Measurements from ENCODE around the gene CCDC71L. TPM values are rescaled to one million over a fixed set of nuclear protein-coding genes. Genes with fewer than 3 reads are reported as not detected.

The CCDC71L gene
- total RNA-seq, 3 donors from 2014 or later: 40.6 to 51.9 (median 42.7) TPM

DNA sequence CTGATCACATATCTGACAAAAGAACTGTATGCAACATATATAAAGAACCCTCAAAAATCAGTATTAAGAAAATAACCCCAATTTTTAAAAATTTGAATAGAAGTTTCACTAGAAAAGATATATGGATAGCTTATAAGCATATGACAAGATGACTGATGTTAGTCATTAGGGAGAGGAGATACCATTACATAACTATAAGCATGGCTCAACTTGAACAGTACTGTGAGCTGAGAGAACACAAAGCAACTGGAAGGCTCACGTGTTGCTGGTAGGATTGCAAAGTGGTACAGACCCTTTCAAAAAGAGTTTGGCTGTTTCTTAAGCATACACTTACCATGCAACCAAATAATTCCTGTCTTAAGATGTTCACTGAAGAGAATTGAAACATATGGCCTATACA, 14.7 kb downstream of the CCDC71L start:
- DNase-seq (no peak), ATAC-seq (no peak)
- H3K27me3 Mint-ChIP-seq (ENCODE audit: low read depth): peaks cover 14% of the 10 kb centered on the region
- H3K4me1 Mint-ChIP-seq (ENCODE audit: low read depth): no peaks in the 10 kb centered on the region
- no peaks in the 10 kb centered on the region for H3K36me3 Mint-ChIP-seq (ENCODE audit: insufficient read depth)
- H3K9me3 Mint-ChIP-seq: no peaks in the 10 kb centered on the region
- no peak overlapping the region for H3K4me3 Mint-ChIP-seq

DNA sequence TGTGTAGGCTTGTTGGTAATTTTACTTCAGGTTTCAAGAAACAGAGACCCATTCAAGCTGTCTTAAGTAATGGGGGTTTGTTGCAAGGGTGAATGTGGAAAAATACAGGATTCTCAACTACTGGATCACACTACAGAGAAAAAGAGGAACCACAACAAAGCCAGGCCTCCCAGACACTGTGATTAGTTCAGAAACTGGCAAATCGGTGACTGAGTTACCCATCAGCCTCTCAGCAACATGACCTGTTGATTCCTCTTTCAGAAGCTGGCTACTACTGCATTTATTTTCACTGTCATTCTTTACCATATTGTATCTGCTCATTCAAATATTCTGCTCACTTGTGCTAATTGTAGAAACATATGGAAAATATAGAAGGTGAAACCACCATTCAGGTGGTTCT, 16.0 kb downstream of the CCDC71L start:
- ATAC-seq (no peak), DNase-seq (no peak)
- no peaks in the 10 kb centered on the region for H3K36me3 Mint-ChIP-seq (ENCODE audit: insufficient read depth)

GRCh38 chr7:106643216-106644000, 17.6 kb downstream of the CCDC71L start:
- DNase-seq: no peak
- Mint-ChIP-seq H3K4me1 (ENCODE audit: low read depth) (no peaks in the 10 kb centered on the region), H3K4me3 (no peak overlapping the region), H3K36me3 (ENCODE audit: insufficient read depth) (no peaks in the 10 kb centered on the region), H3K27me3 (ENCODE audit: low read depth) (peaks cover 5% of the 10 kb centered on the region), H3K9me3 (no peaks in the 10 kb centered on the region)
- ATAC-seq: no peak

More for the DNA sequence above, 16.0 kb downstream of the CCDC71L start:
- Mint-ChIP-seq H3K4me1 (ENCODE audit: low read depth) (no peaks in the 10 kb centered on the region), H3K4me3 (no peak overlapping the region), H3K9me3 (no peaks in the 10 kb centered on the region), H3K27me3 (ENCODE audit: low read depth) (peaks cover 7% of the 10 kb centered on the region)

- ATAC-seq: no peak
- DNase-seq: no peak
- peaks cover 5% of the 10 kb centered on the region for H3K27me3 Mint-ChIP-seq (ENCODE audit: low read depth)
- no peak overlapping the region for H3K4me3 Mint-ChIP-seq
- H3K9me3 Mint-ChIP-seq: no peaks in the 10 kb centered on the region
- no peaks in the 10 kb centered on the region for H3K4me1 Mint-ChIP-seq (ENCODE audit: low read depth)
- H3K36me3 Mint-ChIP-seq (ENCODE audit: insufficient read depth): no peaks in the 10 kb centered on the region
These were observed 19.5 kb downstream of the CCDC71L start for GRCh38 chr7:106641416-106641815.

DNA sequence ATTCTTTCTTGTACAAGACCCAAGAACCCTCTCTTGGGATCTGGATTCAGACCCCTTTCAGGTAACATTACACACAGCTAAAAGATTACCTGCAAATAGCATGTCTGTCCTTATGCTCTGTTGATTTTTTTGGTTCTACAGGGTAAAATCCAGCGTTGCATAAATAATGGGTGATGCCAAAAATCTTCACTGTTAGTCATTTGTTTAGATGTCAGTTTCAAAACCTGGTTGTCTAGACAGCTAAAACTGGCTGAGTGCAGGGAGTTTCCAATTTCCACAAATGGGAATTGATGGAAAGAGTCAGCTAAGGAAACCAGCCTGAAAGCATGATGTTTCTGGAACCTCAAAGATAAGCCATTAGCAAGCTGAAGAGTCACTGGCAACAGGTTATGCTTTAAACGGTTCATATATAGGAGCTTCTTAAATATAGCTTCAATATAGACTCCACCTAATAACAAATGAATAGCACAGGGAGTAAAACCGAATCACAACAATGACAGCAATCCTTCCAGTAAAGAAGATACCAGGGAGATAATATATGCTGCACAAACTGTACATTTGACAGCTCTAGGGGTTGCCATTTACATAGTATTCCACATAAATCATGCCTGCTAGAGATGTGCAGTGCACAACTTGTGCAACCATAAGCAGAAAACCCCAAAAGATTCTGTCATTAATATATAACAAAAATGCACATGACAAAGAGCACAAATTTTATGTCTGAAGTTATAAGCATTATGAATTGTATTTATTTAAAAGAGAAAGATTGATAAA, 20.4 kb downstream of the CCDC71L start:
- ATAC-seq (no peak), DNase-seq (no peak)
- Mint-ChIP-seq H3K9me3 (no peaks in the 10 kb centered on the region), H3K36me3 (ENCODE audit: insufficient read depth) (no peaks in the 10 kb centered on the region), H3K4me1 (ENCODE audit: low read depth) (no peaks in the 10 kb centered on the region), H3K27me3 (ENCODE audit: low read depth) (peaks cover 6% of the 10 kb centered on the region), H3K4me3 (no peak overlapping the region)

GRCh38 chr7:106639476-106640334, 21.3 kb downstream of the CCDC71L start:
- no peak for DNase-seq
- no peak for ATAC-seq

DNA sequence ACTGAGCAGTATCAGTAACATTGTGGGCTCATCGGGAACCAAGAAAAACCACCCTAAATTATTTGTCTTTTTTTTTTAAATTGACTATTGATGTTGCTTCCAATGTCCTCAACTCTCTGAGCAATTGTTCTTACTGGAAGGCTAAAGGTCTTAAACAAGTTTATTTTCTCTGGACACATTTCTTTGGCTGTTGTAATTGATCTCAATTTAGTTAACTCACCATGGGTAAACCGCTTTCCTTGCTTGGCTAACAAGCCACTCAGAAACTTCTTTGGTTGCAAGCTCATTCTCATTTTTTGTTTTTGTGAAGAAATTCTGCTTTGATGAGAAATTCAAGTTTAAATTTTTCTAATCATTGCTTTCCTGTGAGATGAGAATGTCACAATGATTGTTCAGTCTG, 25.5 kb downstream of the CCDC71L start:
- H3K4me1 Mint-ChIP-seq (ENCODE audit: low read depth): no peaks in the 10 kb centered on the region
- H3K4me3 Mint-ChIP-seq: no peak overlapping the region
- no peak for DNase-seq
- H3K9me3 Mint-ChIP-seq: no peaks in the 10 kb centered on the region
- peaks cover 7% of the 10 kb centered on the region for H3K27me3 Mint-ChIP-seq (ENCODE audit: low read depth)
- ATAC-seq: no peak
- no peaks in the 10 kb centered on the region for H3K36me3 Mint-ChIP-seq (ENCODE audit: insufficient read depth)

More at GRCh38 chr7:106639476-106640334, 21.3 kb downstream of the CCDC71L start:
- H3K36me3 Mint-ChIP-seq (ENCODE audit: insufficient read depth): no peaks in the 10 kb centered on the region
- H3K9me3 Mint-ChIP-seq: no peaks in the 10 kb centered on the region
- peaks cover 7% of the 10 kb centered on the region for H3K27me3 Mint-ChIP-seq (ENCODE audit: low read depth)
- H3K4me1 Mint-ChIP-seq (ENCODE audit: low read depth): no peaks in the 10 kb centered on the region
- H3K4me3 Mint-ChIP-seq: no peak overlapping the region

DNA sequence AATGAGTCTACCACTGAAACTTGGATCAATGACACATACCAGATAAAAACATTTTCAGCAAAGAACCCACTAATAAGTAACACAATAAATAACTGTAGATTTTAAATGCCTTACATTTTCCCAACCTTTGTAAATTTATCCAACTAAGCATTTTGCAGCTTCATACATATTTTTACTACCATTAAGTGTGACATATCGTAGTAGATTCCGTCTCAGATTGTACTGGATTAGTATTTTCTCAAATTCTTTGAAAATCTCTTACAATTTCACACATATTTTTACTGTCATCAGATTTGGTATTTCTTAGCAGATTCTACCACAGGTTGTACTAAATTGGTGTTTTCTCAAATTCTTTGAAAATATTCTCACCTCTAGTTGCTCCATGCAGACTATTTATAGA, 26.0 kb downstream of the CCDC71L start:
- DNase-seq (no peak), ATAC-seq (no peak)
- Mint-ChIP-seq H3K4me3 (no peak overlapping the region), H3K27me3 (ENCODE audit: low read depth) (peaks cover 7% of the 10 kb centered on the region), H3K36me3 (ENCODE audit: insufficient read depth) (no peaks in the 10 kb centered on the region), H3K9me3 (no peaks in the 10 kb centered on the region), H3K4me1 (ENCODE audit: low read depth) (no peaks in the 10 kb centered on the region)

DNA sequence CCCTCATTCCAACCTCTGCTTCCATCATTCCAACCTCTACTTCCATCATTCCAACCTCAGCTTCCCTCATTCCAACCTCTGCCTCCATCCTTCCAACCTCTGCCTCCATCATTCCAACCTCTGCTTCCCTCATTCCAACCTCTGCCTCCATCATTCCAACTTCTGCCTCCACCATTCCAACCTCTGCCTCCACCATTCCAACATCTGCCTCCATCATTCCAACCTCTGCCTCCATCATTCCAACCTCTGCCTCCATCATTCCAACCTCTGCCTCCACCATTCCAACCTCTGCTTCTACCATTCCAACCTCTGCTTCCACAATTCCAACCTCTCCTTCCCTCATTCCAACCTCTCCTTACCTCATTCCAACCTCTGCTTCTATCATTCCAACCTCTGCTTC, 30.3 kb downstream of the CCDC71L start:
- DNase-seq (no peak), ATAC-seq (no peak)
- peaks cover 5% of the 10 kb centered on the region for H3K27me3 Mint-ChIP-seq (ENCODE audit: low read depth)
- peaks cover 3% of the 10 kb centered on the region for H3K4me1 Mint-ChIP-seq (ENCODE audit: low read depth)
- H3K9me3 Mint-ChIP-seq: no peaks in the 10 kb centered on the region
- H3K36me3 Mint-ChIP-seq (ENCODE audit: insufficient read depth): no peaks in the 10 kb centered on the region
- H3K4me3 Mint-ChIP-seq: no peak overlapping the region

DNA sequence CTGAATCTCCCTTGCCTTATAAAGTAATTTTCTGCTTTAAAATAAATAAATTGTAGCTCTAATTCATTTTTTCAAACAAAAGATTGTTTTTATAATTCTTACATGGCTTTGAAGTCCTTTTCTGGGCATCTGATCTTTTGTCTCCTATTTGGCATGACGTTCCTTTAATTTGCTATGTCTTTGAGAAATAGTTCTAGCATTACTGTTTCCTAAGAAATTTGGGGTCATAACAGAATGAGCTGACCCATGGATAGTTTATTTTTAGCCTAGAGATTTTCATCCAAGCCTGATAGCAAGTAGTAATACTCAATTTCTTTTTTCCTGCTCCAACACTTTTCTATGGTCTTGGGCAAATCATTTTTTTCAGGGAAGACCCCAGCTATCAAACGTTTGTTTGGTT, 31.4 kb downstream of the CCDC71L start:
- H3K27me3 Mint-ChIP-seq (ENCODE audit: low read depth): peaks cover 2% of the 10 kb centered on the region
- ATAC-seq (no peak), DNase-seq (no peak)
- no peaks in the 10 kb centered on the region for H3K9me3 Mint-ChIP-seq
- peaks cover 4% of the 10 kb centered on the region for H3K4me1 Mint-ChIP-seq (ENCODE audit: low read depth)
- no peaks in the 10 kb centered on the region for H3K36me3 Mint-ChIP-seq (ENCODE audit: insufficient read depth)
- no peak overlapping the region for H3K4me3 Mint-ChIP-seq

- peaks cover 4% of the 10 kb centered on the region for H3K4me1 Mint-ChIP-seq (ENCODE audit: low read depth)
- H3K36me3 Mint-ChIP-seq (ENCODE audit: insufficient read depth): no peaks in the 10 kb centered on the region
- no peak for DNase-seq
- no peak overlapping the region for H3K4me3 Mint-ChIP-seq
- ATAC-seq: no peak
- peaks cover 2% of the 10 kb centered on the region for H3K27me3 Mint-ChIP-seq (ENCODE audit: low read depth)
- H3K9me3 Mint-ChIP-seq: peaks cover 2% of the 10 kb centered on the region
These were observed 34.4 kb downstream of the CCDC71L start for GRCh38 chr7:106626376-106627164.

DNA sequence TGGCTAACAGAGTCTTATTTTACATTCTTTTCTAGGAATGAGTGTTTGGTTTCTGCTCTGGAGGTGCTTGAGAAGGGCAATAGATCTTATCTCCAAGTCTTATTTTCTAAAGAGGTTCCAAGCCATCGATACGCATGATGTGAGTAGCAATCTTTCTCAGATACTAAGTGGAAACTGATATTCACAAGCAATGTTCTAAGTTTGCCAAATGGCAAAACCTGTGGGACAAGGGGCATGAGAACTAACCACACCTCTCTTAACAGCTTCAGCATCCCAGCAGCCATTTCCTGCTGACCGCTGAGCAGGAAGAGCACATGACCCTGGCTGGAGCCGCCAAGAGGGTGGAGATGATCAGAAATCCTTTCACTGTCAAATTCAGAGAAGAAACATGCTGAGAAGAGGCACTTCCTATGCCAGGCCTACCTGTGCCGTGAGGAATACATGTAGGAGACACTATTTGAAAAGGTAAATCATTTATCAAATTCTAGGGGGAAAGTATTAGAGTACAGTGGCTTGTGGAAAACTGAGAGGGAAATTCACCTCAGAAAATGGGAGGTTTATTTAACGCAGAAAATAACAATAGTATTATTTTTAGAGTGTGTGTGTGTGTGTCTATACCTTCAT, 35.2 kb downstream of the CCDC71L start:
- Mint-ChIP-seq H3K9me3 (peaks cover 4% of the 10 kb centered on the region), H3K27me3 (ENCODE audit: low read depth) (peaks cover 2% of the 10 kb centered on the region), H3K36me3 (ENCODE audit: insufficient read depth) (no peaks in the 10 kb centered on the region), H3K4me1 (ENCODE audit: low read depth) (peaks cover 4% of the 10 kb centered on the region), H3K4me3 (no peak overlapping the region)
- ATAC-seq (no peak), DNase-seq (no peak)

DNA sequence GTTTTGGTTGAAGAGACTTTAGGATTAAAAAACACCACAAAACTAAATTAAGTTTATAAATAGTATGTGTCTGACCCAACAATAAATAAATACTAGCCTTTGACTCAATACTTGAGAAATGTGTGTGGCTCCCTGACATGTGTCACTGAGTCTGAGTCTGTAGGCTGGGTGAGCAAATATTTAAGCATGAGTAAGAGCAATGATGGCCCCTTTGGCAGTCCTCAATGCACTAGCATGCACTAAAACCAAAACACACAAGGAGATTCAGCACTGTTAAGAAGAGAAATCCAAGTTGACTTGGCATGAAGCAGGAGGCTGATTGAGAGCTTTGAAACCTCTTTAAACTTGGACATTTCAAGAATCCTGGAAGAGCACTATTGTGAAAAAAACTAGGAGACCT, 37.1 kb downstream of the CCDC71L start:
- no peak for DNase-seq
- Mint-ChIP-seq H3K4me1 (ENCODE audit: low read depth) (peaks cover 4% of the 10 kb centered on the region), H3K36me3 (ENCODE audit: insufficient read depth) (no peaks in the 10 kb centered on the region), H3K27me3 (ENCODE audit: low read depth) (peaks cover 2% of the 10 kb centered on the region), H3K9me3 (peaks cover 4% of the 10 kb centered on the region), H3K4me3 (no peak overlapping the region)
- ATAC-seq: no peak

Data from activated T-cell treated with anti-CD3 and anti-CD28 coated beads, Interleukin-2, amount 50 U/mL, for 4 hours (primary cell).